ENCODE data around the gene EGR1.

GRCh38 chr5:138457531-138458275 is 7.6 kb upstream of the EGR1 start:
- no peak for TF ChIP-seq CTCF (IDR thresholded peaks at IDR 0.05 in 8 of 11, conservative IDR thresholded peaks at IDR 0.05 in 3 of 11)
- no peak for TF ChIP-seq POLR2AphosphoS5 (IDR thresholded peaks at IDR 0.05)
- no peak for TF ChIP-seq POLR2A (IDR thresholded peaks at IDR 0.05)

All from spleen (tissue), 7 donors.